ENCODE results near the gene CHMP4A.

Gene CHMP4A

GRCh38 chr14:24190416-24190815 lies 22.9 kb downstream of the CHMP4A start:
- no peak overlapping the region for H3K27ac ChIP-seq (ENCODE audit: low read depth, low read length, poor library complexity, severe bottlenecking)
- no peak overlapping the region for H3K4me2 ChIP-seq (ENCODE audit: low read length)
- no peaks in the 10 kb centered on the region for H3K9me3 ChIP-seq (ENCODE audit: low read length)
- H3K9me2 ChIP-seq (ENCODE audit: low read depth, low read length): no peaks in the 10 kb centered on the region
- no peak for TF ChIP-seq CTCF (IDR thresholded peaks at IDR 0.05; ENCODE audit: low read length)
- H4K20me1 ChIP-seq (ENCODE audit: insufficient read depth, low read length): no peaks in the 10 kb centered on the region
- H3K36me3 ChIP-seq (ENCODE audit: insufficient read depth, low read length): peaks cover 38% of the 10 kb centered on the region
- no peaks in the 10 kb centered on the region for H3K79me2 ChIP-seq (ENCODE audit: insufficient read depth, low read length)
- H3K27me3 ChIP-seq (ENCODE audit: insufficient read depth, low read length): no peaks in the 10 kb centered on the region
- no peak overlapping the region for H3K9ac ChIP-seq (ENCODE audit: low read length)
- peaks cover 29% of the 10 kb centered on the region for H3K4me1 ChIP-seq (ENCODE audit: insufficient read depth, low read length, severe bottlenecking)
- H3F3A ChIP-seq (ENCODE audit: insufficient read depth, low read length): no peaks in the 10 kb centered on the region
- H2AFZ ChIP-seq (ENCODE audit: low read length): no peak overlapping the region
- no peak overlapping the region for H3K4me3 ChIP-seq (ENCODE audit: low read depth, low read length, poor library complexity, severe bottlenecking)

GRCh38 chr14:24189460-24189859 lies 23.8 kb downstream of the CHMP4A start:
- H3K9ac ChIP-seq (ENCODE audit: low read length): peak overlapping the region; percentile 33; the same call in 1 of the 2 replicates
- no peaks in the 10 kb centered on the region for H4K20me1 ChIP-seq (ENCODE audit: insufficient read depth, low read length)
- H3F3A ChIP-seq (ENCODE audit: insufficient read depth, low read length): no peaks in the 10 kb centered on the region
- TF ChIP-seq CTCF (IDR thresholded peaks at IDR 0.05; ENCODE audit: low read length): no peak
- no peak for TF ChIP-seq EZH2 (IDR thresholded peaks at IDR 0.05; ENCODE audit: borderline replicate concordance, low read length)
- peaks cover 48% of the 10 kb centered on the region for H3K36me3 ChIP-seq (ENCODE audit: insufficient read depth, low read length)
- H3K9me2 ChIP-seq (ENCODE audit: low read depth, low read length): no peaks in the 10 kb centered on the region
- peak overlapping the region; percentile 65 for H3K4me3 ChIP-seq (ENCODE audit: low read depth, low read length, poor library complexity, severe bottlenecking)
- H2AFZ ChIP-seq (ENCODE audit: low read length): 0 out of 2 replicates have a peak overlapping the region, but pooled peaks have one; percentile 30
- H3K4me2 ChIP-seq (ENCODE audit: low read length): peak overlapping the region; percentile 67
- H3K4me1 ChIP-seq (ENCODE audit: insufficient read depth, low read length, severe bottlenecking): peaks cover 20% of the 10 kb centered on the region
- H3K9me3 ChIP-seq (ENCODE audit: low read length): no peaks in the 10 kb centered on the region
- peak overlapping the region; percentile 16 for H3K27ac ChIP-seq (ENCODE audit: low read depth, low read length, poor library complexity, severe bottlenecking)
- no peaks in the 10 kb centered on the region for H3K79me2 ChIP-seq (ENCODE audit: insufficient read depth, low read length)
- no peaks in the 10 kb centered on the region for H3K27me3 ChIP-seq (ENCODE audit: insufficient read depth, low read length)

- no peaks in the 10 kb centered on the region for H3K9me2 ChIP-seq (ENCODE audit: low read depth, low read length)
- no peak for TF ChIP-seq CTCF (IDR thresholded peaks at IDR 0.05; ENCODE audit: low read length)
- no peak for TF ChIP-seq EZH2 (IDR thresholded peaks at IDR 0.05; ENCODE audit: borderline replicate concordance, low read length)
- H3K9ac ChIP-seq (ENCODE audit: low read length): peak overlapping the region; percentile 33
- H3K27ac ChIP-seq (ENCODE audit: low read depth, low read length, poor library complexity, severe bottlenecking): peak overlapping the region; percentile 16
- no peaks in the 10 kb centered on the region for H3F3A ChIP-seq (ENCODE audit: insufficient read depth, low read length)
- peaks cover 19% of the 10 kb centered on the region for H3K4me1 ChIP-seq (ENCODE audit: insufficient read depth, low read length, severe bottlenecking)
- H2AFZ ChIP-seq (ENCODE audit: low read length): 0 out of 2 replicates have a peak overlapping the region, but pooled peaks have one; percentile 30
- H3K36me3 ChIP-seq (ENCODE audit: insufficient read depth, low read length): peaks cover 51% of the 10 kb centered on the region
- H4K20me1 ChIP-seq (ENCODE audit: insufficient read depth, low read length): no peaks in the 10 kb centered on the region
- peak overlapping the region; percentile 65 for H3K4me3 ChIP-seq (ENCODE audit: low read depth, low read length, poor library complexity, severe bottlenecking)
- H3K4me2 ChIP-seq (ENCODE audit: low read length): peak overlapping the region; percentile 67
- H3K27me3 ChIP-seq (ENCODE audit: insufficient read depth, low read length): no peaks in the 10 kb centered on the region
- H3K9me3 ChIP-seq (ENCODE audit: low read length): no peaks in the 10 kb centered on the region
- H3K79me2 ChIP-seq (ENCODE audit: insufficient read depth, low read length): no peaks in the 10 kb centered on the region
Measured at GRCh38 chr14:24189059-24189375, 24.3 kb downstream of the CHMP4A start.

Data from OCI-LY1 (cell line).